Endodermal cell (in vitro differentiated cells): Measurements from ENCODE around the gene MTUS2. TPM values are rescaled to one million over a fixed set of nuclear protein-coding genes. Genes with fewer than 3 reads are reported as not detected.

Experiments
- DNase-seq: peaks from one replicate; pipeline ENCODE4 v3.0.0-alpha.2; 2017
- H3K27ac ChIP-seq: 2 replicates; pipeline ENCODE4 v1.5.1; 2013; ENCODE audit warnings: mild to moderate bottlenecking, low read depth, low read length, moderate library complexity
- H3K27me3 ChIP-seq: 2 replicates; pipeline ENCODE4 v1.6.1; 2013; ENCODE audit warnings: mild to moderate bottlenecking, low read length, moderate library complexity; ENCODE audit not compliant: insufficient read depth, control insufficient read depth, poor library complexity, severe bottlenecking
- H3K36me3 ChIP-seq: 2 replicates; pipeline ENCODE4 v1.7.0; 2013; ENCODE audit warnings: mild to moderate bottlenecking, low read length, moderate library complexity; ENCODE audit not compliant: control insufficient read depth, insufficient read depth
- H3K4me1 ChIP-seq: one replicate; pipeline ENCODE4 v1.7.0; 2013; ENCODE audit warnings: low read length; ENCODE audit not compliant: control insufficient read depth, insufficient read depth
- H3K4me3 ChIP-seq: 2 replicates; pipeline ENCODE4 v1.5.1; 2013; ENCODE audit warnings: mild to moderate bottlenecking, low read length, moderate library complexity
- H3K9ac ChIP-seq: 2 replicates; pipeline ENCODE4 v1.6.1; 2013; ENCODE audit warnings: mild to moderate bottlenecking, low read length, moderate library complexity; ENCODE audit not compliant: poor library complexity, severe bottlenecking; ENCODE audit errors: extremely low read depth
- H3K9me3 ChIP-seq: 2 replicates; pipeline ENCODE4 v1.6.1; 2013; ENCODE audit warnings: mild to moderate bottlenecking, low read length, moderate library complexity; ENCODE audit not compliant: control insufficient read depth
- H3K27ac Mint-ChIP-seq: 2 replicates; pipeline ENCODE4 v1.8.0; 2020; ENCODE audit warnings: mixed read lengths
- H3K27me3 Mint-ChIP-seq: 2 replicates; pipeline ENCODE4 v1.8.0; 2021; ENCODE audit warnings: mild to moderate bottlenecking, mixed read lengths; ENCODE audit not compliant: insufficient read depth
- H3K36me3 Mint-ChIP-seq: 2 replicates; pipeline ENCODE4 v1.8.0; 2020; ENCODE audit warnings: low read depth, mixed read lengths
- H3K4me1 Mint-ChIP-seq: 2 replicates; pipeline ENCODE4 v1.8.0; 2020; ENCODE audit warnings: mixed read lengths
- H3K4me3 Mint-ChIP-seq: 2 replicates; pipeline ENCODE4 v1.8.0; 2020; ENCODE audit warnings: mild to moderate bottlenecking, moderate library complexity, mixed read lengths
- H3K9me3 Mint-ChIP-seq: 2 replicates; pipeline ENCODE4 v1.8.0; 2020; ENCODE audit warnings: mild to moderate bottlenecking, mixed read lengths
- CTCF ChIP-seq: fragments of 200-600 bp; sonication (generic); conservative IDR thresholded peaks from 2 replicates; pipeline ENCODE4 v1.5.0; 2021; ENCODE audit warnings: antibody characterized with exemption, mild to moderate bottlenecking
- WGBS, 2 experiments: methylation state at CpG; one replicate each; pipeline versions ENCODE4 v1.1.5 to v1.1.7; 2013; ENCODE audit warnings: missing lambda C conversion rate in 2 of 2, mixed read lengths in 1 of 2; ENCODE audit not compliant: insufficient coverage in 1 of 2, insufficient read length in 1 of 2; 5-methylcytosine and 5-hydroxymethylcytosine counted together
- total RNA-seq, 2 donors: library from RNA; stranded (reverse); fragmentation: NEBNext Ultra II Directional in 1 of 2; extraction: Animal tissue kit (Norgen Biotek cat#: 25700) in 1 of 2; gene quantifications; 2 replicates in 1 of 2; 3 replicates in 1 of 2; pipeline ENCODE4 v1.2.1, GENCODE V29; 2021

The MTUS2 gene
- total RNA-seq, 2 donors from 2014 or later, result 1.2 to 1.3 TPM

- no peak overlapping the region for H3K9ac ChIP-seq
- no peaks in the 10 kb centered on the region for H3K27me3 ChIP-seq
- no peak overlapping the region for H3K4me3 ChIP-seq
- peaks cover 23% of the 10 kb centered on the region for H3K4me1 Mint-ChIP-seq
- H3K27ac Mint-ChIP-seq, result no peak overlapping the region
- no peaks in the 10 kb centered on the region for H3K36me3 Mint-ChIP-seq
- no peaks in the 10 kb centered on the region for H3K4me1 ChIP-seq
- no peaks in the 10 kb centered on the region for H3K36me3 ChIP-seq
- H3K9me3 ChIP-seq, result peaks cover 36% of the 10 kb centered on the region
- peaks cover 18% of the 10 kb centered on the region for H3K27me3 Mint-ChIP-seq
- WGBS, 2 experiments, result no CpG with 5 or more reads among the region's 1 CpG
- no peak overlapping the region for H3K27ac ChIP-seq
- H3K9me3 Mint-ChIP-seq, result peaks cover 9% of the 10 kb centered on the region
- no peak for TF ChIP-seq CTCF
- no peak for DNase-seq
- H3K4me3 Mint-ChIP-seq, result no peak overlapping the region
These were observed 474.7 kb downstream of the MTUS2 start for GRCh38 chr13:29294821-29295220.

- H3K4me3 ChIP-seq, result no peak overlapping the region
- H3K27ac Mint-ChIP-seq, result no peak overlapping the region
- H3K9me3 Mint-ChIP-seq, result peaks cover 30% of the 10 kb centered on the region
These were observed 480.9 kb downstream of the MTUS2 start for GRCh38 chr13:29301027-29301426.

GRCh38 chr13:29304148-29304547, 484.0 kb downstream of the MTUS2 start:
- H3K4me1 ChIP-seq, result no peaks in the 10 kb centered on the region
- no peaks in the 10 kb centered on the region for H3K36me3 Mint-ChIP-seq
- no peak overlapping the region for H3K4me3 Mint-ChIP-seq
- H3K4me3 ChIP-seq, result no peak overlapping the region
- H3K9me3 Mint-ChIP-seq, result peaks cover 55% of the 10 kb centered on the region
- no peak for TF ChIP-seq CTCF
- H3K27ac Mint-ChIP-seq, result no peak overlapping the region
- H3K9ac ChIP-seq, result no peak overlapping the region
- H3K9me3 ChIP-seq, result peaks cover 36% of the 10 kb centered on the region
- no peak overlapping the region for H3K27ac ChIP-seq
- H3K27me3 Mint-ChIP-seq, result peaks cover 15% of the 10 kb centered on the region
- H3K36me3 ChIP-seq, result no peaks in the 10 kb centered on the region
- no peaks in the 10 kb centered on the region for H3K27me3 ChIP-seq
- H3K4me1 Mint-ChIP-seq, result no peaks in the 10 kb centered on the region
- DNase-seq, result no peak

More at GRCh38 chr13:29301027-29301426, 480.9 kb downstream of the MTUS2 start:
- Mint-ChIP-seq H3K4me3 (no peak overlapping the region), H3K36me3 (no peaks in the 10 kb centered on the region), H3K27me3 (peaks cover 20% of the 10 kb centered on the region), H3K4me1 (no peaks in the 10 kb centered on the region)
- Histone ChIP-seq H3K27ac (no peak overlapping the region), H3K36me3 (no peaks in the 10 kb centered on the region), H3K9me3 (peaks cover 36% of the 10 kb centered on the region), H3K4me1 (no peaks in the 10 kb centered on the region), H3K9ac (no peak overlapping the region), H3K27me3 (no peaks in the 10 kb centered on the region)
- no peak for TF ChIP-seq CTCF
- WGBS, 2 experiments, result 40% methylated on average over 1 of the region's 1 CpG; no CpG with 5 or more reads in 1 of the 2 experiments
- no peak for DNase-seq
